Mesendoderm (in vitro differentiated cells): ENCODE data around the gene USP32.
"Not testable (repeated sequence)": the region's sequence is repeated elsewhere in the genome, so short reads cannot be mapped to it uniquely, and the experiment has no call there.

ENCODE experiments used
- DNase-seq: peaks from one replicate; pipeline ENCODE4 v3.0.0; 2013
- H2AK5ac ChIP-seq: 2 replicates; pipeline ENCODE4 v1.6.1; 2013; ENCODE audit warnings: low read length, inconsistent platforms
- H2BK120ac ChIP-seq: 2 replicates; pipeline ENCODE4 v1.6.1; 2013; ENCODE audit warnings: low read depth, mild to moderate bottlenecking, low read length, moderate library complexity, mixed read lengths
- H2BK15ac ChIP-seq: replicated peaks from 2 replicates; pipeline ENCODE4 v1.6.1; 2013; ENCODE audit warnings: low read depth, mild to moderate bottlenecking, moderate library complexity
- H2BK5ac ChIP-seq: 2 replicates; pipeline ENCODE4 v1.6.1; 2013; ENCODE audit warnings: low read length, inconsistent platforms
- H3K18ac ChIP-seq: 2 replicates; pipeline ENCODE4 v1.6.1; 2013; ENCODE audit warnings: mild to moderate bottlenecking, low read length, mixed read lengths
- H3K23ac ChIP-seq: one replicate; pipeline ENCODE4 v1.6.1; 2013; ENCODE audit warnings: low read length
- H3K27ac ChIP-seq: 2 replicates; pipeline ENCODE4 v1.5.1; 2013; ENCODE audit warnings: low read depth, mild to moderate bottlenecking, inconsistent platforms, low read length, moderate library complexity
- H3K27me3 ChIP-seq: 2 replicates; pipeline ENCODE4 v1.6.1; 2013; ENCODE audit warnings: low read length, control low read depth, mild to moderate bottlenecking, inconsistent platforms; ENCODE audit not compliant: insufficient read depth, poor library complexity
- H3K36me3 ChIP-seq: 2 replicates; pipeline ENCODE4 v1.6.1; 2013; ENCODE audit warnings: low read length, inconsistent platforms; ENCODE audit not compliant: control insufficient read depth, insufficient read depth
- H3K4ac ChIP-seq: one replicate; pipeline ENCODE4 v1.6.1; 2013; ENCODE audit warnings: low read depth, mild to moderate bottlenecking, low read length, moderate library complexity
- H3K4me1 ChIP-seq: 2 replicates; pipeline ENCODE4 v1.6.1; 2013; ENCODE audit warnings: low read depth, low read length, inconsistent platforms; ENCODE audit not compliant: control insufficient read depth
- H3K4me2 ChIP-seq: 2 replicates; pipeline ENCODE4 v1.6.1; 2013; ENCODE audit warnings: low read length
- H3K4me3 ChIP-seq: 2 replicates; pipeline ENCODE4 v1.5.1; 2013; ENCODE audit warnings: mild to moderate bottlenecking, low read length
- H3K56ac ChIP-seq: one replicate; pipeline ENCODE4 v1.6.1; 2013; ENCODE audit warnings: low read length
- H3K79me1 ChIP-seq: 2 replicates; pipeline ENCODE4 v1.6.1; 2013; ENCODE audit warnings: low read length, inconsistent platforms
- H3K79me2 ChIP-seq: 2 replicates; pipeline ENCODE4 v1.6.1; 2013; ENCODE audit warnings: mild to moderate bottlenecking, low read length; ENCODE audit not compliant: control insufficient read depth, insufficient read depth
- H3K9ac ChIP-seq: 2 replicates; pipeline ENCODE4 v1.6.1; 2013; ENCODE audit warnings: low read length, inconsistent platforms
- H4K5ac ChIP-seq: one replicate; pipeline ENCODE4 v1.6.1; 2013; ENCODE audit warnings: low read length
- H4K8ac ChIP-seq: one replicate; pipeline ENCODE4 v1.6.1; 2013; ENCODE audit warnings: low read depth, mild to moderate bottlenecking, control low read depth, low read length, moderate library complexity
- WGBS: extraction: QIAGEN DNeasy Blood & Tissue Kit; methylation state at CpG from one replicate; pipeline ENCODE4 v1.1.7; 2013; ENCODE audit warnings: low lambda C conversion rate, missing lambda C conversion rate; ENCODE audit not compliant: insufficient coverage; ENCODE audit errors: extremely low coverage; 5-methylcytosine and 5-hydroxymethylcytosine counted together

USP32 gene

DNA sequence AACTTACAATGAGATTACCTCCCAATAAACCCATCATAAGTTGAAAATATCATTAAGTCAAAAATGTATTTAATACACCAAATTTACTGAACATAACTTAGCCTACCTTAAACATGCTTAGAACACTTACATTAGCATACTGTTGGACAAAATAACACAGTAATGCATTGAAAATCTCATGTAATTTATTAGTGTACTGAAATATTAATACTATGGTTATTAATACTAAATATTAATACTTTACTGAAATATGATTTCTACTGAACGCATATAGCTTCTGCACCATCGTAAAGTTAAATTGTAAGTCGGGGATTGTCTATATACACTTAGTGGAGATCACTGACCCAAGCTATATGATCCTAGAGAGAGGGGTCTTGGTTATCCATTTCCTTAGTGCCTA is 4.3 kb downstream of the USP32 start:
- Histone ChIP-seq H3K4me1 (peaks cover 3% of the 10 kb centered on the region), H2AK5ac (no peak overlapping the region)
- WGBS = no CpG with 5 or more reads among the region's 3 CpGs

GRCh38 chr17:60386147-60387058 is 5.5 kb downstream of the USP32 start:
- no peak overlapping the region for H2AK5ac ChIP-seq
- no peak overlapping the region for H4K5ac ChIP-seq
- no peaks in the 10 kb centered on the region for H3K36me3 ChIP-seq
- H3K79me2 ChIP-seq = peaks cover 44% of the 10 kb centered on the region
- no CpG with 5 or more reads among the region's 4 CpGs for WGBS
- H4K8ac ChIP-seq = no peak overlapping the region
- peaks cover 3% of the 10 kb centered on the region for H3K4me1 ChIP-seq
- no peak overlapping the region for H3K27ac ChIP-seq
- H2BK5ac ChIP-seq = no peak overlapping the region
- H3K79me1 ChIP-seq = peaks cover 11% of the 10 kb centered on the region
- H3K23ac ChIP-seq = no peak overlapping the region
- no peak for DNase-seq
- peak overlapping the region; percentile 12 for H3K9ac ChIP-seq
- H3K56ac ChIP-seq = peak overlapping the region; percentile 25
- H3K4me3 ChIP-seq = no peak overlapping the region
- H2BK15ac ChIP-seq = no peak overlapping the region
- H3K4me2 ChIP-seq = no peak overlapping the region
- no peaks in the 10 kb centered on the region for H3K27me3 ChIP-seq
- H2BK120ac ChIP-seq = no peak overlapping the region
- H3K18ac ChIP-seq = no peak overlapping the region
- no peak overlapping the region for H3K4ac ChIP-seq

More for the DNA sequence above, 4.3 kb downstream of the USP32 start:
- no peaks in the 10 kb centered on the region for H3K27me3 ChIP-seq
- H3K9ac ChIP-seq = no peak overlapping the region
- no peak overlapping the region for H3K4me2 ChIP-seq
- no peaks in the 10 kb centered on the region for H3K36me3 ChIP-seq
- H4K5ac ChIP-seq = no peak overlapping the region
- no peak overlapping the region for H2BK120ac ChIP-seq
- H3K27ac ChIP-seq = no peak overlapping the region
- no peak for DNase-seq
- H3K4me3 ChIP-seq = no peak overlapping the region
- H2BK15ac ChIP-seq = no peak overlapping the region
- H3K56ac ChIP-seq = no peak overlapping the region
- H2BK5ac ChIP-seq = no peak overlapping the region
- peaks cover 40% of the 10 kb centered on the region for H3K79me2 ChIP-seq
- H3K18ac ChIP-seq = no peak overlapping the region
- H3K79me1 ChIP-seq = peaks cover 9% of the 10 kb centered on the region
- no peak overlapping the region for H3K23ac ChIP-seq
- no peak overlapping the region for H3K4ac ChIP-seq
- no peak overlapping the region for H4K8ac ChIP-seq

DNA sequence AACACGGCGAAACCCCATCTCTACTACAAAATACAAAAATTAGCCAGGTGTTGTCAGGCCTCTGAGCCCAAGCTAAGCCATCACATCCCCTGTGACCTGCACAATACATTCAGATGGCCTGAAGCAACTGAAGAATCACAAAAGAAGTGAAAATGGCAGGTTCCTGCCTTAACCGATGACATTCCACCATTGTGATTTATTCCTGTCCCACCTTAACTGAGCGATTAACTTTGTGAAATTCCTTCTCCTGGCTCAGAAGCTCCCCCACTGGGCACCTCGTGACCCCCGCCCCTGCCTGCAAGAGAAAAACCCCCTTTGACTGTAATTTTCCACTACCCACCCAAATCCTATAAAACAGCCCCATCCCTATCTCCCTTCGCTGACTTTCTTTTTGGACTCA is 7.0 kb downstream of the USP32 start:
- not testable (repeated sequence) for H4K5ac ChIP-seq, H2BK15ac ChIP-seq, H3K27me3 ChIP-seq, H2BK120ac ChIP-seq, H3K4me1 ChIP-seq, H2AK5ac ChIP-seq, H3K4ac ChIP-seq, H2BK5ac ChIP-seq, H3K4me3 ChIP-seq, H4K8ac ChIP-seq, H3K36me3 ChIP-seq, H3K4me2 ChIP-seq, H3K79me1 ChIP-seq, H3K9ac ChIP-seq, H3K23ac ChIP-seq
- Histone ChIP-seq H3K27ac (peak overlapping the region; percentile 70), H3K18ac (peak overlapping the region; percentile 41), H3K79me2 (peaks cover 31% of the 10 kb centered on the region), H3K56ac (peak overlapping the region; percentile 73)
- WGBS = no CpG with 5 or more reads among the region's 7 CpGs
- peak; percentile 84 for DNase-seq

DNA sequence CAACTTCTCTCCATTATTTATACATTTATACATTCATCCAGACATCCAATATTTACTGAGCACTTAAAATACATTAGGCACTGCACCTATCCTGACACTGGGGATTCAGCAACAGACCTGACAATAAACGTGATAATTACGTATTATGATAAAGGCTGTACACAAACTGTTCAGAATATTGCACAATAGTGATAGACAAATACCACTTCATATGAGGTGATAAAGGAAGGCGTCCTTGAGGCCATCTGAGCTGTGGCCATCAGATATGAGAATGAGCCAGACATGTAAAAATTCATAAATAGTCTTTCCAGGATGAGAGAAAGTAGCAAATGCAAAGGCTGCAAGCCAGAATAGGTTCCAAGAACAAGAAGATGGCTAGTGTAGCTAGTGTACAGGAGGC is 8.6 kb downstream of the USP32 start:
- no peak overlapping the region for H4K5ac ChIP-seq
- H3K56ac ChIP-seq = no peak overlapping the region
- WGBS = no CpG with 5 or more reads among the region's 3 CpGs
- H3K4ac ChIP-seq = no peak overlapping the region
- H2BK120ac ChIP-seq = no peak overlapping the region
- no peak overlapping the region for H3K23ac ChIP-seq
- H3K18ac ChIP-seq = no peak overlapping the region
- peaks cover 30% of the 10 kb centered on the region for H3K79me2 ChIP-seq
- H3K4me3 ChIP-seq = no peak overlapping the region
- peaks cover 6% of the 10 kb centered on the region for H3K79me1 ChIP-seq
- H3K4me2 ChIP-seq = no peak overlapping the region
- no peak overlapping the region for H3K27ac ChIP-seq
- no peaks in the 10 kb centered on the region for H3K36me3 ChIP-seq
- no peak overlapping the region for H2AK5ac ChIP-seq
- no peaks in the 10 kb centered on the region for H3K27me3 ChIP-seq
- H3K4me1 ChIP-seq = peaks cover 3% of the 10 kb centered on the region
- H2BK15ac ChIP-seq = peak overlapping the region; percentile 57
- no peak overlapping the region for H2BK5ac ChIP-seq
- H3K9ac ChIP-seq = no peak overlapping the region
- H4K8ac ChIP-seq = no peak overlapping the region
- no peak for DNase-seq

GRCh38 chr17:60381958-60382357 is 10.0 kb downstream of the USP32 start:
- no CpG with 5 or more reads among the region's 4 CpGs for WGBS

More at GRCh38 chr17:60381958-60382357, 10.0 kb downstream of the USP32 start:
- Histone ChIP-seq H4K5ac (no peak overlapping the region), H3K27ac (no peak overlapping the region), H3K36me3 (no peaks in the 10 kb centered on the region), H3K79me1 (peaks cover 6% of the 10 kb centered on the region), H3K9ac (no peak overlapping the region), H3K79me2 (peaks cover 23% of the 10 kb centered on the region), H3K56ac (no peak overlapping the region), H3K4me1 (peaks cover 3% of the 10 kb centered on the region), H3K27me3 (no peaks in the 10 kb centered on the region), H3K18ac (no peak overlapping the region), H2BK120ac (no peak overlapping the region), H2BK15ac (no peak overlapping the region), H3K23ac (no peak overlapping the region), H3K4me2 (no peak overlapping the region), H3K4me3 (no peak overlapping the region), H2BK5ac (no peak overlapping the region), H4K8ac (no peak overlapping the region), H2AK5ac (no peak overlapping the region), H3K4ac (no peak overlapping the region)
- DNase-seq = no peak
